Ishikawa (cell line): ENCODE data around the gene NNT.

ENCODE experiments used
- CREB1 ChIP-seq: IDR thresholded peaks from 2 replicates; pipeline ENCODE4 v1.6.1; 2012; ENCODE audit warnings: low read depth
- RAD21 ChIP-seq: IDR thresholded peaks from 2 replicates; pipeline ENCODE4 v1.6.1; 2012; ENCODE audit warnings: low read depth
- TAF1 ChIP-seq: IDR thresholded peaks from 2 replicates; pipeline ENCODE4 v1.6.1; 2012; ENCODE audit warnings: low read depth, mild to moderate bottlenecking
- TCF12 ChIP-seq: IDR thresholded peaks from 2 replicates; pipeline ENCODE4 v1.6.1; 2012; ENCODE audit warnings: low read depth
- YY1 ChIP-seq: IDR thresholded peaks from 2 replicates; pipeline ENCODE4 v1.6.1; 2012; ENCODE audit warnings: low read depth

DNA sequence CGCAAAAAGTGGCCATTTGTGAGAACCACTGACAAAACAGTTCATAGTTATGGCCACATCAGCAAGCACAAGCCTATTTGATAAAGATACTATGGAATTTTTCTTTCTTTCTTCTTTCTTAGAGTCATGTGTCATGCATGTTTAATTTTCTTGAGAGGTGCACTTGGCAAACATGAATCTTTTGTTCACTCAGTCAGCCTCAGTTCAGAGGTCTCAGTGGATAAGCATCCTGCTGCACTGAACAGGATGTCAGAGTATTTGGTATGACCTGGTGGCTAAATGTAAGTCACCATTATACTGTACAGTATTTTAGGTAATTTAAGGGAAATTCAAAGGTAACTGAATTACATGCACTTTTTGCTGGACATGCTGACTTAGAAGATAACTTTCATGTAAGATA is 5.4 kb downstream of the NNT start:
- TF ChIP-seq TAF1 = no peak
- TF ChIP-seq TCF12 = no peak
- no peak for TF ChIP-seq CREB1
- TF ChIP-seq RAD21 = no peak
- TF ChIP-seq YY1 = no peak
